ENCODE results near the gene TUBGCP3.
"Not testable (repeated sequence)": the region's sequence is repeated elsewhere in the genome, so short reads cannot be mapped to it uniquely, and the experiment has no call there.

Gene TUBGCP3

DNA sequence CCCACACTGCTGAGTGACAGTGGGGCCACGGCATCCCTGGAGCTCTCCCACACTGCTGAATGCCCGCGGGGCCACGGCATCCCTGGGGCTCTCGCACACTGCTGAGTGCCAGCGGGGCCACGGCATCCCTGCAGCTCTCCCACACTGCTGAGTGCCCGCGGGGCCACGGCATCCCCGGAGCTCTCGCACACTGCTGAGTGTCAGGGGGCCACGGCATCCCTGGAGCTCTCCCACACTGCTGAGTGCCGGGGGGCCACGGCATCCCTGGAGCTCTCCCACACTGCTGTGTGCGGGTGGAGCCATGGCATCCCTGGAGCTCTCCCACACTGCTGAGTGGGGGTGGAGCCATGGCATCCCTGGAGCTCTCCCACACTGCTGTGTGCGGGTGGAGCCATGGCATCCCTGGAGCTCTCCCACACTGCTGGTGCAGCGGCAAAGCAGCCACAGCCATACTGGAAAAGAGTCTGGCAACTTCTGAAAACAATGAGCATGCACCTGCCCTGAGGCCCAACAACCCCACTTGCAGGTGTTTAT, 8.6 kb downstream of the TUBGCP3 start:
- no peak for DNase-seq (ENCODE audit: low spot score)

GRCh38 chr13:112576768-112577167, 11.2 kb downstream of the TUBGCP3 start:
- DNase-seq (ENCODE audit: low spot score): no peak

DNA sequence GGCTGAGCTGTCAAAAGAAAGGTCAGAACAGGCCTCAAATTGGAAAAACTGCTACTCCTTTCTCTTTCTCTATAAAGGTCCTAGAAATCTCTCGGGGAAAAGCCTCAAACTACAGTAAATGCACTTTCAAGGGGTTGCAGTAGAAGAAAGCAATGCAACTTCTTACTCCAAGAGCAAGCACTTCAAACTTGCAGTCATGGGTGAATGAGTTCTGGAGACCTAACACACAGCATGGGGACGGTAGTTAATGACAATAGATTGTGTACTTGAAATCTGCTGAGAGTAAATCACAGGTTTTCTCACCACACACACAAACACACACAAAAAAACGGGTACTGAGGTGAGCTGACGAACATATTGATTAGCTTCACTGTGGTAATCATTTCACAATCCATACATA, 11.8 kb downstream of the TUBGCP3 start:
- DNase-seq (ENCODE audit: low spot score): no peak

DNA sequence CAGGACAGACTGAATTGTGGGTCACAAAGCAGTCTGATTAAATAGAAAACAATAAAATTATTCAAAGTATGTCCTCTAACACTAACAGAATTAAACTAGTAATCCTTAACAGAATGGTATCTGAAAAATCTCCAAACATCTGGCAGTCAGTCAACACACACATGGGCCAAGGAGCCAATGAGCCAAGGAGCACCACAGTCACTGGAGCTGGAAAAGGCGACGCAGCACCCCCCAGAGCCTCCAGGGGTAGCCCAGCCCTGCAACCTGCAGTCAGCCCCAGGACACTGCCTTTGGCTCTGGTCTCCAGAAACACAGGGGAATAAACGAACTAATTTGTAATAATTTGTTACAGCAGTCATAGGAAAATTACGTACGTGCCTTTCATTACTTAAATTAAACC, 12.3 kb downstream of the TUBGCP3 start:
- DNase-seq (ENCODE audit: low spot score): no peak

DNA sequence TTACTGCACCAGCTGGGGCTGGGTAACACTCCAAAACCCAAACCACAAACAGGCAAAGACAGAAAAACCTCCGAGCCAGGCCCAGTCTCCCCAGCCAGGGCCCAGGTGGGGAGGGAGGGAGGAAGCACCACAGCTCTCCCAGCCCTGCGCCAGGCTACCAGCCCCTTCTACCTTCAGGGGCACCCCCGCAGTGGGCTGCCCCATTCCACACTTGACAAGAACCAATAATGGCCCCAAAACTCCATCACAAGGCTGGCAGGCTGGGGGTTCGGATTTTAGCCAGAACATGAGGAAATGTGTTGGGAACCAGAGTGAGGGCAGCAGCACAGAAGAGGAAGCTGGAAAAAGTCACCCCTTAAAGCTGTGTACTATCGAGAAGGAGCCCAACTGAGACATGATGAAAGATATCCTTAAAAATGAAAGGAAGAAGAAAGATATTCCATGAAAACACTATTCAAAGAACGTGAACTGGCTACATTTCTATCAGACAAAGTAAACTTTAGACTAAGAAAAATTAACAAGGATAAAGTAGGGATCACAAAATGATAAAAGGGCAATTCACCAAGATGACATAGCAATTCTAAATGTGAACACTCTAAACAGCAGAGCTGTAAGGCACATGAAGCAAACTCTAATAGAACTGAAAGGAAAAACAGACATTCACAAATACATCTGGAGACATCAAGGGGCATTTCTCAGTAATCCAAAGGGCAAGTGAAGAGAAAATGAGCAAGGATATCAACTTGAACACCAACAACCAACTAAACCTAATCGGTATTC, 12.9 kb downstream of the TUBGCP3 start:
- DNase-seq (ENCODE audit: low spot score): no peak

GRCh38 chr13:112574416-112574815, 13.5 kb downstream of the TUBGCP3 start:
- DNase-seq (ENCODE audit: low spot score): no peak

GRCh38 chr13:112573710-112574109, 14.2 kb downstream of the TUBGCP3 start:
- DNase-seq (ENCODE audit: low spot score): no peak

GRCh38 chr13:112572366-112572765, 15.6 kb downstream of the TUBGCP3 start:
- DNase-seq (ENCODE audit: low spot score): no peak

DNA sequence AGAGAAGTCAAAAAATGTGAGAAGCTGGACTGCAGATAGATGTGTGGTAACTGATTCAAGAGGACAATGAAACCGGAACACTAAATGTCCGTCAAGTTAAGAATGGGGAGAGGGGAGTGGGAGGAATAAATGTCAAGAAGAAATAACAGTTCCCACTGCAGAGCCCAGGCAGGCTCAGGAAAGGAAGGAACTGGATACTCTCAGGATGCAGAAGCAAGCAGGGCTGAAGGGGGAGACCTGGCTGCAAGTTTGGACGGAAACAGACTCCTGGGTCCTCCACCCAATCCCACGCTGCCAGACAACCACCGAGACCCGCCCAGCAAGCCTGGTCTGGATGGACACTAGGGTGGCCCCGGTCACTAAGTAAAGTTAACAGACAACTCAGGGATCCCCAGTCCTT, 18.1 kb downstream of the TUBGCP3 start:
- DNase-seq (ENCODE audit: low spot score): no peak

GRCh38 chr13:112567161-112567862, 20.6 kb downstream of the TUBGCP3 start:
- no peak for DNase-seq (ENCODE audit: low spot score)

- DNase-seq (ENCODE audit: low spot score): no peak
Measured at GRCh38 chr13:112562786-112563383, 25.1 kb downstream of the TUBGCP3 start.

GRCh38 chr13:112562254-112562653, 25.7 kb downstream of the TUBGCP3 start:
- DNase-seq (ENCODE audit: low spot score): no peak

- DNase-seq (ENCODE audit: low spot score): no peak
Measured at GRCh38 chr13:112561478-112561877, 26.5 kb downstream of the TUBGCP3 start.

GRCh38 chr13:112558696-112559418, 29.1 kb downstream of the TUBGCP3 start:
- DNase-seq (ENCODE audit: low spot score): no peak

- no peak for DNase-seq (ENCODE audit: low spot score)
Measured at GRCh38 chr13:112556600-112556999, 31.4 kb downstream of the TUBGCP3 start.

- DNase-seq (ENCODE audit: low spot score): no peak
Measured at GRCh38 chr13:112554214-112554850, 33.6 kb downstream of the TUBGCP3 start.

DNA sequence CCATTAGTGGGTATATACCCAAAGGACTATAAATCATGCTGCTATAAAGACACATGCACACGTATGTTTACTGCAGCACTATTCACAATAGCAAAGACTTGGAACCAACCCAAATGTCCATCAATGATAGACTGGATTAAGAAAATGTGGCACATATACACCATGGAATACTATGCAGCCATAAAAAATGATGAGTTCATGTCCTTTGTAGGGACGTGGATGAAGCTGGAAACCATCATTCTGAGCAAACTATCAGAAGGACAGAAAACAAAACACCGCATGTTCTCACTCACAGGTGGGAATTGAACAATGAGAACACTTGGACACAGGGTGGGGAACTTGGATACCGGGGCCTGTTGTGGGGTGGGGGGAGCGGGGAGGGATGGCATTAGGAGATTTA, 39.0 kb downstream of the TUBGCP3 start:
- not testable (repeated sequence) for DNase-seq (ENCODE audit: low spot score)

DNA sequence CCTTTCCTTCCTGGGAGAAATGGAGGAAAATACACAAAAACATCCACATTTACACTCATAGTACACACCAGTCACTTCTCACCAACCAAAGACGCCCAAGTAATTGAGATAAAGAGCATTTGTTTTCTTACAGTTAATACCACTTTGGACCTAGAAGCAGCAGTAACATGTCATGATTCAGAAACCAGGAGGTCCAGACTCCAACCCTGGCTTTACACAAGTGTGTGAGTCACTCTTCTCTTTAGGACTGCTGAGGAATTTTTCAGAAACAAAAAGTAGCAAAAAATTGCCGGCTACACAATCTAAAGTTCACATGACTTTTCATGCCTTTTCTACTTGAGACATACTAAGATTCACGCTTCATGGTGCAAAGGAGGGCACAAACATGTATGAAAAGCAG, 42.1 kb downstream of the TUBGCP3 start:
- DNase-seq (ENCODE audit: low spot score): no peak

DNA sequence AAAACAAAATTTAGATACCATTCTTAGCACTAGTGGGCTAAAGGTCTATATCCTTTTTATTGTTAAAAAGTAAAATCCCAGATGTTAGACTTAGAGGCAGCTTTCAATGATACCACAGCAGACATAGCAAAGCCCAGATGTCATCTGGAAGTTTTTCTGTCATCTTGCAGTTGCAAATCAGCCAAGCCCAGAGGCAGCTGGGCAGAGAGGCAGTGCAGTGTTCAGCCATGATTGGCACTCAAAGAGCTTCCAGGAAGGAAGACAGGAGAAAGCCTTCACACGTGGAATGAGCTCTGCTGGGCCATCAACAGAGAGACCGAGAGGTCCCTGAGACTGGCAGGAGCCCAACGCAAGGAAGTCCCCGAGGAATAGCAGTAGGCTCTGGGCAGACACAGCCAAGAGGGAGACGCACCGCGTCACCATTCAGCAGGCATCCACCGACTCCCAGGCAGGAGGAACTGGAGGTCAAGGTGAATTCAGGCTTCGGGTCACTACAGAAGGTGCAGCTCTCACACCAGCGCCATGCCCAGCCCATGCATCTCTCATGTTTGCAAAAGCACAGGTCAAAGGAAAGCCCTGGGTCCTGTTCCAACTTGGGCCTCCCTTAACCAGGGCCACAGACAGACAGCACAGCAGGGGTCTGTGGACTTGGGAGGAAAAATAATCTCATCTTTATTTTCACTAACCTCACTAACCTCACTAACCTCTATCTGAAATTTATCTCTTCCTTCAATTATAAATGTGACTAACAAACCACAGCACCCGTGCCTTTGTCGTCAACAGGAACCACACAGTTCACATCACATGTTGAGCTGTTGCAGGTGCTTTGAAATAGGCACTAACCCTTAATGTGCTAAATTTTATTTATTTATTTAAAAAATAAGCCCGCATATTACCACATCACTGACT, 54.9 kb downstream of the TUBGCP3 start:
- no peak for DNase-seq (ENCODE audit: low spot score)

DNA sequence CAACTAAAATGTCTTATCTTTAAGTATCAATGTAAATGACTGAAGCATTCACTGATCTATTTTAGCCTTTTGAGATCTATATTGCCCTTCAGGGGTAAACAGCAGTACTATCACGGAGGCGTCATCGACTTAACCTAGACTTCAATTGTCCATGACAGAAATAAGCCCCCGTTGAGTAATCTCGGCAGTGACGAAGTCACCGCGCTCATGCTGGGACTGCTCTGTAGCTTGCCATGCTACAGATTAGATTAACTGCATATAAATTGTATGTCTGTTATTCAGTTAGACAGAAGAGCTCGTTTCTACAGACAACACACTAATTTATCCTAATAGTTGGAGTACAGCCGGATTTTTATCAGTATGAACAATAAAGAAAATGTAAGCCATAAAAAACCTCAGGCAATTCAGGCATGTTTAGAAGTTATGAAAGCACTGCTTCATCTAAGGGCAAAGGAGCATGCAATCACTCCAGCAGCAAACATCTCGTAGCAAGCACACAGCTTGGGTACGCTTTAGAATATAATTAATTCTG, 56.6 kb downstream of the TUBGCP3 start:
- no peak for DNase-seq (ENCODE audit: low spot score)
